KOPT-K1 (cell line): ENCODE data around the gene MT3.

ENCODE experiments used
- H3K27ac ChIP-seq: fragments of 200-600 bp; sonication (generic); 2 replicates; pipeline ENCODE4 v1.5.1; 2016; ENCODE audit warnings: antibody characterized with exemption, mild to moderate bottlenecking, low read depth, low read length; ENCODE audit not compliant: poor library complexity, severe bottlenecking
- H3K36me3 ChIP-seq: fragments of 200-600 bp; sonication (generic); 2 replicates; pipeline ENCODE4 v1.5.1; 2017; ENCODE audit warnings: antibody characterized with exemption, mild to moderate bottlenecking, low read length, moderate library complexity; ENCODE audit not compliant: insufficient read depth
- H3K9me3 ChIP-seq: fragments of 200-600 bp; sonication (generic); 2 replicates; pipeline ENCODE4 v1.5.1; 2017; ENCODE audit warnings: antibody characterized with exemption, low read length, mild to moderate bottlenecking; ENCODE audit not compliant: insufficient read depth, poor library complexity, severe bottlenecking

Gene MT3

DNA sequence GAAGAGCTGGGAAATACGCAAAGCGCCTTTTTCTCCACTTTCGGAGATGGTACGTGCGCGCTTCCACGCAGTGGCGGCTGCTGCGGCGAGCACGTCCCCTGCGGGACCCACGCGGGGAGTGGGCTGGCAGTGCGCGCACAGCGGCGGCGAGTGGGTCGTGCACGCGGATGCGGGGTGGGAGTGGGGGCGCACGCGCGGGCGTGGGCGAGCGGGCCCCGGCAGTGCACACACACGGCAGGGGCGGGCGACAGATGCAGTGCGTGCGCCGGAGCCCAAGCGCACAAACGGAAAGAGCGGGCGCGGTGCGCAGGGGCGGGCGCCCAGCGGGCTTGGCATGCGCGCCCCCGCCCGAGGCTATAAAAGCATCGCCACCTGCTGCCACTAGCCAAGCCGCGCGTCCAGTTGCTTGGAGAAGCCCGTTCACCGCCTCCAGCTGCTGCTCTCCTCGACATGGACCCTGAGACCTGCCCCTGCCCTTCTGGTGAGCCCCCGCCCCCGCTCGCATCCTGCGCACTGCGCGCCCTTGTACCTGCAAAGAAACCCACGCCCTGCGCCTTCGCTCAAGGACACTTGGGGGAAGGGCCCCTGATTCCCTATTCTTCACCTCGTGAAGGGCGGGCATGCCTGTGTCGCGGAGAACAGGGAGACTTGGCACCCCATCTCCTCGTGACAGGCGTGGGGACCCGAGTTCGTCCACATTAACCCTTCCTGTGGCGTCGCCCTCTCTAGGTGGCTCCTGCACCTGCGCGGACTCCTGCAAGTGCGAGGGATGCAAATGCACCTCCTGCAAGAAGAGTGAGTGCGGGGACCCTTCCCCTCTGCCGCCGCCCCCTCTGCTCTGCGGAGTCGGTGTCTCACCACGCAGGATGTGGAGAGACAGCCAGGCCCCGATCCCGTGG, at the start of gene MT3:
TSS of gene MT3 (plus strand) at position 388 of the 899 bp plus-strand sequence. CDS start at position 451, 63 bp downstream.
- no peaks in the 10 kb centered on the region for H3K9me3 ChIP-seq
- H3K36me3 ChIP-seq, result no peaks in the 10 kb centered on the region
- H3K27ac ChIP-seq, result no peak within 1 kb of the TSS

DNA sequence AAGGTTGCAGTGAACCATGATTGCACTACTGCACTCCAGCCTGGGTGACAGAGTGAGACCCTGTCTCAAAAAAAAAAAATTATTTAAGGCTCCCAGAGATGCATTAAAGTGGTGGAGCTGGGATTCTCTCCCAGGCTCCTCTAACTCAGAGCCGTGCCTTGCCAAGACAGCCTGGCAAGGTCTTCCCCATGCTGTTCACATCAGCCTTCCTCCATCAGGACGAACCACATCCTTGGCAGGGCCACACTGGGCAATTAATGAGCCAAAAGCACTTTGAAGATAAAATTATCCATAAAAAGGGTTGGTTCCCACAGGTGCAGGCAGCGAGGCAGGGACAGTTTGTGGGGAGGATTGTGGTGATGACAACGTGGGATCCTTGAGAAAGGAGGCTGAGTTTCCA, 49.7 kb upstream of the MT3 start:
- Histone ChIP-seq H3K27ac (no peak overlapping the region), H3K9me3 (no peaks in the 10 kb centered on the region), H3K36me3 (no peaks in the 10 kb centered on the region)

DNA sequence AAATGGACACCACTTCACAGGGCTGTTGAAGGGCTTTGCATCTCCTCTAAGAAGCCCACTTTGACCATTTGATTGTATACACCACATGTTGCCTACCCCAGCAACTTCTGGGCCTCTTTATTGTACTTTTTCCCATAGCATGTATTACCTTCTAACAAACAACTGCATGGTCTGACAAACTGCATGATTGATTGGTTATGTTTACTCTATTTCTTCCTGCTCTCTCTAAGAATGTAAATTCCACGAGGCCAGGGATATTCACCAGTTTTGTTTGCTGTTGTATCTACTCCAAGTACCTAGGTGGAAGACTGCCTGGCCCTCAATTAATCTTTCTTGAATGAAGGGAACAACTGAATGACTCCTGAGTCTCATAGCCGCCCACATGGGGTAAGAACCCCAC, 47.3 kb upstream of the MT3 start:
- no peak overlapping the region for H3K27ac ChIP-seq
- no peaks in the 10 kb centered on the region for H3K9me3 ChIP-seq
- H3K36me3 ChIP-seq, result no peaks in the 10 kb centered on the region

DNA sequence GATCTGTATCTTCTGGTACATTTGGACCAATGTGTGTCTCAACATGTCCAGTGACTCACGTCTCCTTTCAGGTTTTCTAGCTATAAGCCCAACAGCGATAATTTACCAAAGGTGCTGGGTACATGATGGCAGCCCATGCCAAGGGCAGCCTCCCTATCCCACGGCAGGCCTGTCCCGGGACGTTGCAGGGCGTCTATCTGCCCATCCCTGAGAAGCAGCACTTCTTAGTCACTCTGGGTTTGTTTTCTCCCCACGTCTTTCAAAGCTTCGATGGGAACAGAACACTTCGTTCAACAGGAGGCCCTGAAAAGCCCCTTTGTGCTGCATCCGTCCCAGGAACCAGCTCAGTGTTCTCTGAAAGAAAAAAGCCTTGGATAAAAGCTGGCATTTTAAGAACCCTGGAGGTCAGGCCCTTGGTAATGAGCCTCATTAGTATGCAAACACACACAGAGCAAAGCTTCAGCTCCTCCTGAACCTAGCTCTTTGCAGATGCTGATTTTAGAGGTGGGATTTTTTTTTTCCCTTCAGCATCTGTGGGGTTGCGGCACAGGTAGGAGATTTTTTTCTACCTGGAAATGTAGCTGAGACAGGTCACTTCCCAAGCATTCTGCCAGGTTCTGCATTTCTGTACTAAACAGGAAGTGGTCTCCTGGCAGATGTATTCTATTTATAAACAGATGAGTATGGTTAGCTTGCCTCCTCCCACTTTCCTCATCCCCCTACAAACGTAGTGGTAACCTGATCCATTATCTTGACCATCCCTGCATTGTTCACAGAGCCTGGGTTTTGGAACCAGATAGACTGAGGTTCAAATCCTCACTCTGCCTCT, 42.0 kb upstream of the MT3 start:
- no peak overlapping the region for H3K27ac ChIP-seq
- H3K9me3 ChIP-seq, result no peaks in the 10 kb centered on the region
- H3K36me3 ChIP-seq, result no peaks in the 10 kb centered on the region

DNA sequence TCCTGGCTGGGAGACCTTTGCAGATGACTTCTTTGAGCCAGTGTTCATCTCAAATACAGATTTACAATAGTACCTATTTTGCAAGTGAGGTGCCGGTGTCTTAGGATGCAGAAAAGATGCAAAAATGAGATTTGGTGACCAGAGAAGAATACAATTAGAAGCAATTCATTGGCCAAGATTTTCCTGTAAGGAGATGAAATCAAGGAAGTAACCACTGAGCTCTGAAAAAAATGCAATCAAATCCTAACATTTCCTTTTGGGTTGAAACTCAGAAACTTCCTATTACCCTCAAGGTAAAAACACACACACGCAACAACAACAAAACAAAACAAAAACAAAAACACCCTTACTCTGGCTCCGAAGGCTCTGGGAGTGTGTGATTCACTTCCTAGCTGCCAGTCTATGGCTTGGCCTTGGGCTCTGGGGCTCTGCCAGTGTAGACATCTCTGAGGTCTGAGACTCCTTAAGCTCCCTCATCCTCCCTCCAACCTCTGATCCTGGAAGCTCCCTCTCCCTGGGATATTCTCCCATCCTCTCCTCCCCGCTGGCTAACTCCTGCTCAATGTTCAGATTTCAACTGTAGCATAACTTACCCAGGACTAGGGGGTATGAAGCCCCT, 41.3 kb upstream of the MT3 start:
- H3K27ac ChIP-seq, result no peak overlapping the region
- no peaks in the 10 kb centered on the region for H3K36me3 ChIP-seq

DNA sequence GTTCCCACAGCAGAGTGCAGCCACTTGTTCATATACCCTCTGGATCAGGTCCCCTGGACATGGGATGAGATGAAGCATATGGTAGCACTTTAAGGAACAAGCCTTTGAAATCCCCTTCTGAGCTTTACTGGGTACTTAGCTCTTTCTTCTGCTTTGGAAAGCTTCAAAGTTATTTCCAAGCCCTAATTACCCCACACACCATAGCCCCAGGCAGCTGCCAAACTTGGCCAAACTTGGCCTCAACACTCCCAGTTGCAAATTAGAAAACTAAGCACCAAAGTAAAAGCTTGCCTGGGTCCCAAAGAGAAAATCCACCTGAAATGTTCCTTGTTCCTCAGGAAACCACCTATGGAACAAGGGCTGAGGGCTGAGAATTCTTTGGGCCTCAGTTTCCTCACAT, 40.2 kb upstream of the MT3 start:
- H3K27ac ChIP-seq, result no peak overlapping the region

More for the DNA sequence above, 41.3 kb upstream of the MT3 start:
- H3K9me3 ChIP-seq, result no peaks in the 10 kb centered on the region

DNA sequence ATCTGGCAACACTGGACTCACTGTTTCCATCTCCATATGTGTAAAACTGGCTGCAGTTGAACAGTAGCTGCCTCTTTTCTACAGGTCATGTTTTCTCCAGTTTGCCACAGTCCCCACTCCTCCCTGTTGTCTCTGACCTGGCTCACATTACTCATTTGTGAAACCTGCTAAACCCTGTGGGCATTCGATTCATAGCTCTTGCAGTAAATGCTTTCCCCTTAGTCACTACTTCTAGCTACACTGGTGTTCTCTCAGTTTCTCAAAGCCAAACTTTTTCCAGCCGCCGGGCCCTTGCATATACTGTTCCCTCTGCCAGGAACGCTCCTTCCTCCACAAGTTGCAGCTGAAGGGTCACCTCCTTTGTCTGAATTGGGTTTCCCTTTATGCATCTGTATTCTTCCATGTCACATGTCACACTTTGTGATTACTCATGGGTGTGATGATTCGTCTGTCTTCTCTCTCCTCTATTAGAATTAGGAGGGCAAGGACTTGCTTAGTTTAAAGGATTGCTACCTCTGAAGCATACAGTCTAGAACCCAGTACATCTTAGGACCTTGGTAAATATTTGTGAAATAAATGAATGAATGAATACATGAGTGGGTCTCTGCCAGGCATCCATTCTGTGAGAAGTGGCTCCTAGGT, 39.5 kb upstream of the MT3 start:
- H3K27ac ChIP-seq, result no peak overlapping the region
- H3K9me3 ChIP-seq, result no peaks in the 10 kb centered on the region
- no peaks in the 10 kb centered on the region for H3K36me3 ChIP-seq

More for the DNA sequence above, 40.2 kb upstream of the MT3 start:
- Histone ChIP-seq H3K36me3 (no peaks in the 10 kb centered on the region), H3K9me3 (no peaks in the 10 kb centered on the region)

DNA sequence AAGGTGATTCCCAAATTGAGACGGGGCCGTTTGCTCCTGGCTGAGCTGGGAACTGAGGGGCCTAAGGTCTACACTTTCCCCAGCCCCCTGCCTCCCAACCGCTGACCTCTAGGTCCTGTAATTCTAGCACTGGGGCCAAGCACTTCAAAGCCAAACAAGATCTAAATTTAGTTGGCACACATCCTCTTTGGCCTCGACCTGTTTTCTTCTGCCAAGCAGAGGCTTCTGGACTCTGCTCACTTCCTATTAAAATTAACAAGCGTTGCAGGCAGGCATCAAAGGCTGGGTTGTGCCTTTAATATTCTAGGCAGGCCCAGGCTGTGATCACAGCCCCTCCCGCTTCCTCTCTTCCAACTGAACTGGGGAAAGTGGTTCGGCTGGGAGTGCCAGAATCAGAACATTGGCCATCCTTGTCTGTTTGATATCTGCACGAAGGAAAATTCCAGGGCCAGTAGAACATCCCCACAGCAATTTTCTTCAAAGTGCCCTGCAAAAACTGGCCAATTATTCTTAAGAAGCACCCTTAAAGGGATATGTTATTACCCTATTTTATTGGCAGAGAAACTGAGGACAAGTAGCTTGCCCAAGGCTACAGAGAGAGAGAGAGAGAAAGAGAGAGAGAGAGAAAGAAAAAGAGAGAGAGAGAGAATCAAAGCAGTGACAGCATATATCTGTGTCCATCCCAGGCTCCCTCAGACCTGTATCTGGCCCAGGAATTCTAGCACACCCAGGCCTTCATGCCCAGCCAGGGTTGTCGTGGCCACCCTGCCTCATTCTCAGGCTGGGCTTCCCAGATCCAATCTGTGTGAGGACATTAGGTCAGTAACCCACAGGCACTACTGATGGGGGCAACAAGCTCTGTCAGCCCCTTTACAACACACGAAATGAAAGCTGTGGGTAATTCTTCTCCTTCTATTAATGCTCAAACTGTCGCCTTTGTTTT, 37.3 kb upstream of the MT3 start:
- Histone ChIP-seq H3K27ac (no peak overlapping the region), H3K9me3 (no peaks in the 10 kb centered on the region)

DNA sequence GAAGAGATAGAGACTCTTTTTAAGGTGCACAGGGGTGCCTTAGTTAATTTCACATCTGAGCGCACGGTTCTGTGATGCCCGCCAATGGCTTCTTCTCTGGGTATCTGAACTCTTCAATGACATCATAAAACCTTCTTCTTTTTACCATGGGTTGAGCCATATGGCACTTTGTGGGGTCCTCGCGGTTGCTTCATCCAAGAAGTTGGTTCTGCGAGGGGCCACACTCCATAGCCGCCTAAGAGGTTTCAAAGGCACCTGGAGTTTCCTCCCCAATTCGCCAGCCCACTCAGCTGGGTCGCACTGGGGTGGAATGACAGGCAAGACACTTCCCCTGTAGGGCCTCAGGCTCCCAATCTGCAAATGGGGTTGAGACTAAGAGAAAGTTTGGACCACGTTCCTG, 34.9 kb upstream of the MT3 start:
- no peaks in the 10 kb centered on the region for H3K36me3 ChIP-seq
- no peak overlapping the region for H3K27ac ChIP-seq
- no peaks in the 10 kb centered on the region for H3K9me3 ChIP-seq

More for the DNA sequence above, 37.3 kb upstream of the MT3 start:
- no peaks in the 10 kb centered on the region for H3K36me3 ChIP-seq

DNA sequence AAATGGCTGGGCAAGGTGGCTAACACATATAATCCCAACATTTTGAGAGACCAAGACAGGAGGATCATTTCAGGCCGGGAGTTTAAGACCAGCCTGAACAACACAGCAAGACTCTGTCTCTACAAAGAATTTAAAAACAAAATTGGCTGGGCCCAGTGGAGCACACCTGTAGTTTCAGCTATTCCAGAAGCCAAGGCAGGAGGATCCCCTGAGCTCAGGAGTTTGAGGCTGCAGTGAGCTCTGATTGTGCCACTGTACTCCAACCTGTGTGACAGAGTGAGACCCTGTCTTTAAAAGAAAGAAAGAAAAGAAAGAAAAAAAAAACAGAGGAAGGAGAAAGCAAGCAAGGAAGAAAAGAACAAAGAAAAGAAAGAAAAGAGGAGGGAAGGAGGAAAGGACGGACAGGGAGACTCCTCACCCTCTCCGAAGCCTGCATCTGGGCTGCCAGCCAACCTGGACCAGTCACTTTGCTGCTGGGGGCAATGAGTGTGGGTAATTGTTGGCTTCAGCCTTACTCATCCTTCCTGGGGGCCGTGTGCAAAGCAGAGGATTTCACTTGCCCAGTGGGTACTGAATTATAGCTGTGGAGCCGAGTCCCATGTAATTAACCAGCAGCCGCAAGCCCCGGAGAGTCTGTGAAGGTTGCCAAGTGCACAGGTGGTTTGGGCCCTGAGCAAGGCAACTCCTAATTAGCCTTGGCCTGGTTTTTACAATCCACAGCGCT, 31.1 kb upstream of the MT3 start:
- Histone ChIP-seq H3K9me3 (no peaks in the 10 kb centered on the region), H3K36me3 (no peaks in the 10 kb centered on the region), H3K27ac (no peak overlapping the region)

DNA sequence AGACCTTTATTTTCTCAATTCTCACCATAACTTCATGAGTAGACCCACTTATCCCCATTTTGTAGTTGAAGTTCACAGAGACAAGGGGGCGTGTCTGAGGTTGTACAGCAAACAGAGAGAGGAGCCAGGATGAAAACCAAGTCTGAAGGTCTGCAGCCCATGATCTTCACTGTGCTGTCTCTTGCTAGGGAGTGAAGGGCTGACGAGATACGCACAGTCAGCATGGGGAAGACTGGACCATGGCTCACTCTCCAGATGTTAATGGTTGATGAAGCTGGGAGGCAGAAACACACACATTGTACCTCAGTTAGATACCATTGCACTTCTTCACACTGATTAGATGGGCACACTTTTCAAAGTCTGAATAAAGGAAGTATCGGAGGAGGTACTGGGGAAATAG, 30.2 kb upstream of the MT3 start:
- Histone ChIP-seq H3K27ac (no peak overlapping the region), H3K36me3 (no peaks in the 10 kb centered on the region), H3K9me3 (no peaks in the 10 kb centered on the region)

DNA sequence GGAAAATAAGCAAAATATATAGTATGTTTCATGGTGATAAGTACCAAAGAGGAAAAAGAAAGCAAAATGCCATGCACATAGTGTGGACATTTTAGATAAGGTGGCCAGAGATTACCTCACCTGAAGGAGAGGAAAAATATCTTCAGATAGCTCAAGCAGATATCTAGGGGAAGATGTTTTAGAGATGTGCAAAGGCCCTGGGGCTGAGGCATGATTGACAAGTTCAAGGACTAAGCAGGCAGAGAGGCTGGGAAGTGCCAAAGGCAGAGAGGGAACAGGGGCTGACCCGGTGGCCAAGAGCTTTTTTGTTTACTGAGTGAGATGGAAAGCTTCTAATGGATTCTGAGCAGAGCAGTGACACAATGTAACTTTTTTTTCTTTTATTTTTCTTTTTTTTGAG, 28.9 kb upstream of the MT3 start:
- Histone ChIP-seq H3K9me3 (no peaks in the 10 kb centered on the region), H3K27ac (no peak overlapping the region), H3K36me3 (no peaks in the 10 kb centered on the region)

DNA sequence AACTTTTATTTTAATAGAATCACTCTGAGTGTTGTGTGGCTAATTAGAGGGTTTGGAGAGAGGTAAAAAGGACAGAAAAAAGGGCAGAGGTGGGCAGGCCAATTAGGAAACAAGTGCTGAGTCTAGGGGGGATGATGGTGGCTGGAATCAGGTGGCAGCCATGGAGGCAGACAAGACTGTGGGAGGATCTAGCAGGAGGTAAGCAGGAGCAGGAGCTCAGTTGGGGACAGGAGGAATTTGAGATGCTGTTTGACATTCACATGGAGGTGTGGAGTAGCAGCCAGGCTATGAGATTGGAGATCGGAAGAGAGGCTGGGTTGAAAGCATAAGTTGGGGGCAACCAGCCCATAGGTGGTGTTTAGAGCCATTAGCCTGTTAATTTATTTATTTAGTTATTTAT, 28.2 kb upstream of the MT3 start:
- Histone ChIP-seq H3K9me3 (no peaks in the 10 kb centered on the region), H3K36me3 (no peaks in the 10 kb centered on the region), H3K27ac (no peak overlapping the region)
